NOMO-1 treated with DMSO at 0.1 percent for 48 hours (cell line): ENCODE results near the gene SULT1A2.
"Not testable (repeated sequence)": the region's sequence is repeated elsewhere in the genome, so short reads cannot be mapped to it uniquely, and the experiment has no call there.

Source experiments
- DNase-seq: peaks from one replicate; lab custom pipeline; 2025; ENCODE audit not compliant: unreplicated experiment; lab: John Stamatoyannopoulos, UW

Gene SULT1A2

GRCh38 chr16:28592511-28592910 is 4.3 kb downstream of the SULT1A2 start:
- DNase-seq = no peak

- DNase-seq = no peak
These were observed 5.5 kb downstream of the SULT1A2 start for GRCh38 chr16:28591355-28591754.

GRCh38 chr16:28590384-28591340 is 6.2 kb downstream of the SULT1A2 start:
- no peak for DNase-seq

- no peak for DNase-seq
These were observed 6.9 kb downstream of the SULT1A2 start for GRCh38 chr16:28589930-28590329.

GRCh38 chr16:28589069-28589468 is 7.8 kb downstream of the SULT1A2 start:
- no peak for DNase-seq

- no peak for DNase-seq
These were observed 9.5 kb downstream of the SULT1A2 start for GRCh38 chr16:28587386-28587785.

GRCh38 chr16:28586466-28586865 is 10.4 kb downstream of the SULT1A2 start:
- DNase-seq = no peak

GRCh38 chr16:28585674-28586073 is 11.2 kb downstream of the SULT1A2 start:
- DNase-seq = no peak

- no peak for DNase-seq
These were observed 16.0 kb downstream of the SULT1A2 start for GRCh38 chr16:28580726-28581315.

- DNase-seq = no peak
These were observed 21.3 kb downstream of the SULT1A2 start for GRCh38 chr16:28575446-28576109.

- DNase-seq = no peak
These were observed 21.9 kb downstream of the SULT1A2 start for GRCh38 chr16:28574925-28575324.

GRCh38 chr16:28573738-28574718 is 22.8 kb downstream of the SULT1A2 start:
- no peak for DNase-seq

GRCh38 chr16:28572696-28573510 is 23.9 kb downstream of the SULT1A2 start:
- no peak for DNase-seq

GRCh38 chr16:28569968-28570752 is 26.7 kb downstream of the SULT1A2 start:
- no peak for DNase-seq

GRCh38 chr16:28569021-28569420 is 27.8 kb downstream of the SULT1A2 start:
- DNase-seq = no peak

- DNase-seq = no peak
These were observed 29.6 kb downstream of the SULT1A2 start for GRCh38 chr16:28567292-28567691.

GRCh38 chr16:28566233-28566925 is 30.5 kb downstream of the SULT1A2 start:
- not testable (repeated sequence) for DNase-seq

- no peak for DNase-seq
These were observed 33.6 kb downstream of the SULT1A2 start for GRCh38 chr16:28563218-28563617.
